ENCODE results near the gene ACTG1. TPM values are rescaled to one million over a fixed set of nuclear protein-coding genes. Genes with fewer than 3 reads are reported as not detected.

ACTG1 gene
- total and polyA plus RNA-seq, 4 donors = 347 to 1,699 (median 1,282) TPM

DNA sequence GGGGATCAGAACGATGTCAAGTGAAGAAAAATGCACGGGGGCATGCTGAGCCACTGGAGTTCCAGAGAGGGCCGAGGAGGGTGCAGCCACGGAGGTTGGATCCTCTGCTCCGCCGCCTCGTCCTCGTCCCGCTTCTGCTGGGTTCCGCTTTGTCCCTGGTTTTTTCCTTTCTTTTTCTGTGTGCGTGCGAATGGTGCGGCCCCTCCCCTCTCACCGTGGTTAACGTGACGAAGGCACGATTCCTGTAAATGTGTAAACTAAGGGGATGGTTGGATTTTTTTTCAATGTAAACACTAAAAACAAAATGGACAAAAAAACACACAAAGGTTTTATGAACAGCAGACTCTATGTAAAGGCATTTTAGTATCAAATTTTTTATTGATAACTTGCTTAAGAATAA, 46.7 kb downstream of the ACTG1 start (continued):
- no peak for TF ChIP-seq ZBTB33 (IDR thresholded peaks at IDR 0.05)
- TF ChIP-seq, protein P1, sequence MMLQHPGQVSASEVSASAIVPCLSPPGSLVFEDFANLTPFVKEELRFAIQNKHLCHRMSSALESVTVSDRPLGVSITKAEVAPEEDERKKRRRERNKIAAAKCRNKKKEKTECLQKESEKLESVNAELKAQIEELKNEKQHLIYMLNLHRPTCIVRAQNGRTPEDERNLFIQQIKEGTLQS (IDR thresholded peaks at IDR 0.05) = no peak
- no peak for TF ChIP-seq NR2F2 (IDR thresholded peaks at IDR 0.05)
- TF ChIP-seq RAD21 (IDR thresholded peaks at IDR 0.05) = no peak
- TF ChIP-seq TAF1 (conservative IDR thresholded peaks at IDR 0.05) = no peak
- no peak for TF ChIP-seq SP1 (IDR thresholded peaks at IDR 0.05)

GRCh38 chr17:81464586-81464985, 48.0 kb downstream of the ACTG1 start:
- no peak for DNase-seq (ENCODE audit: low spot score)
- no peak overlapping the region for H3K27ac ChIP-seq (ENCODE audit: low read depth in 1 of 2, low read length in 2 of 2)
- no peaks in the 10 kb centered on the region for H3K9me3 ChIP-seq (ENCODE audit: control insufficient read depth in 4 of 4, low read length in 3 of 4)
- H3K27me3 ChIP-seq (ENCODE audit: control insufficient read depth in 4 of 4, insufficient read depth in 4 of 4, low read length in 3 of 4) = no peaks in the 10 kb centered on the region
- no peak overlapping the region for H3K9ac ChIP-seq (ENCODE audit: low read depth in 1 of 2, low read length in 2 of 2)
- H3K4me1 ChIP-seq (ENCODE audit: control insufficient read depth in 4 of 4, insufficient read depth in 4 of 4, low read length in 3 of 4) = no peaks in the 10 kb centered on the region
- 84% methylated on average over 9 of the region's 9 CpGs for WGBS
- TF ChIP-seq, protein P1 (IDR thresholded peaks at IDR 0.05) = no peak
- TF ChIP-seq YY1 (IDR thresholded peaks at IDR 0.05) (no peak), MAX (IDR thresholded peaks at IDR 0.05) (no peak)
- H3K4me3 ChIP-seq (ENCODE audit: low read depth in 1 of 3, low read length in 3 of 3) = no peak overlapping the region
- H3K36me3 ChIP-seq (ENCODE audit: control insufficient read depth in 4 of 4, insufficient read depth in 3 of 4, low read depth in 1 of 4, low read length in 3 of 4) = peaks cover 0 to 12% (median under 1%) of the 10 kb centered on the region in 4 donors

DNA sequence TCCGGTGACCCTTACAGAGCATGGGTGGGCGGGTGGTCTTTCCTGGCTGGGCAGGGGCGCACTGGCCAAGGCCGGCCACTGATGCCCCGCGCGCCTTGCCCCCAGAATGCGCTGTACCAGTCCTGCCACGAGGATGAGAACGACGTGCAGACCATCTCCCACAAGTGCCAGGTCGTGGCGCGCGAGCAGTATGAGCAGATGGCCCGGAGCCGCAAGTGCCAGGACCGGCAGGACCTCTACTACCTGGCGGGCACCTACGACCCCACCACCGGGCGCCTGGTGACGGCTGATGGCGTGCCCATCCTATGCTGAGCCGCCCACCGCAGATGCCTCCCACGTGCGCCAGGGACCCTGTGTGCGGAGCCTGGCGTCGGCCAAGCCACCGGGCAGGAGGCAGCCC, 49.1 kb downstream of the ACTG1 start:
- Histone ChIP-seq H3K9ac (ENCODE audit: low read depth in 1 of 2, low read length in 2 of 2) (no peak overlapping the region), H3K4me3 (ENCODE audit: low read depth in 1 of 3, low read length in 3 of 3) (no peak overlapping the region), H3K27me3 (ENCODE audit: control insufficient read depth in 4 of 4, insufficient read depth in 4 of 4, low read length in 3 of 4) (no peaks in the 10 kb centered on the region), H3K4me1 (ENCODE audit: control insufficient read depth in 4 of 4, insufficient read depth in 4 of 4, low read length in 3 of 4) (no peaks in the 10 kb centered on the region), H3K9me3 (ENCODE audit: control insufficient read depth in 4 of 4, low read length in 3 of 4) (no peaks in the 10 kb centered on the region), H3K27ac (ENCODE audit: low read depth in 1 of 2, low read length in 2 of 2) (no peak overlapping the region), H3K36me3 (ENCODE audit: control insufficient read depth in 4 of 4, insufficient read depth in 3 of 4, low read depth in 1 of 4, low read length in 3 of 4) (peaks cover 0 to 12% (median 2%) of the 10 kb centered on the region in 4 donors)
- DNase-seq (ENCODE audit: low spot score) = no peak
- WGBS = 97% methylated on average over 32 of the region's 32 CpGs
- no peak for TF ChIP-seq FOXA1 (IDR thresholded peaks at IDR 0.05)
- no peak for TF ChIP-seq RAD21 (IDR thresholded peaks at IDR 0.05)
- TF ChIP-seq, protein P1 (IDR thresholded peaks at IDR 0.05) = no peak
- no peak for TF ChIP-seq YY1 (IDR thresholded peaks at IDR 0.05)
- no peak for TF ChIP-seq TAF1 (conservative IDR thresholded peaks at IDR 0.05)
- TF ChIP-seq JUND (IDR thresholded peaks at IDR 0.05) = no peak
- TF ChIP-seq EGR1 (IDR thresholded peaks at IDR 0.05; ENCODE audit: low read depth in 2 of 2) = no peak
- no peak for TF ChIP-seq SP1 (IDR thresholded peaks at IDR 0.05)
- no peak for TF ChIP-seq ZBTB33 (IDR thresholded peaks at IDR 0.05)
- TF ChIP-seq RXRA (IDR thresholded peaks at IDR 0.05) = no peak
- no peak for TF ChIP-seq FOXA2 (IDR thresholded peaks at IDR 0.05)
- TF ChIP-seq, protein P2, sequence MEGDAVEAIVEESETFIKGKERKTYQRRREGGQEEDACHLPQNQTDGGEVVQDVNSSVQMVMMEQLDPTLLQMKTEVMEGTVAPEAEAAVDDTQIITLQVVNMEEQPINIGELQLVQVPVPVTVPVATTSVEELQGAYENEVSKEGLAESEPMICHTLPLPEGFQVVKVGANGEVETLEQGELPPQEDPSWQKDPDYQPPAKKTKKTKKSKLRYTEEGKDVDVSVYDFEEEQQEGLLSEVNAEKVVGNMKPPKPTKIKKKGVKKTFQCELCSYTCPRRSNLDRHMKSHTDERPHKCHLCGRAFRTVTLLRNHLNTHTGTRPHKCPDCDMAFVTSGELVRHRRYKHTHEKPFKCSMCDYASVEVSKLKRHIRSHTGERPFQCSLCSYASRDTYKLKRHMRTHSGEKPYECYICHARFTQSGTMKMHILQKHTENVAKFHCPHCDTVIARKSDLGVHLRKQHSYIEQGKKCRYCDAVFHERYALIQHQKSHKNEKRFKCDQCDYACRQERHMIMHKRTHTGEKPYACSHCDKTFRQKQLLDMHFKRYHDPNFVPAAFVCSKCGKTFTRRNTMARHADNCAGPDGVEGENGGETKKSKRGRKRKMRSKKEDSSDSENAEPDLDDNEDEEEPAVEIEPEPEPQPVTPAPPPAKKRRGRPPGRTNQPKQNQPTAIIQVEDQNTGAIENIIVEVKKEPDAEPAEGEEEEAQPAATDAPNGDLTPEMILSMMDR (IDR thresholded peaks at IDR 0.05; ENCODE audit: low read depth, low read length, missing input control) = no peak
- no peak for TF ChIP-seq HNF4A (conservative IDR thresholded peaks at IDR 0.05)
- no peak for TF ChIP-seq HNF4G (IDR thresholded peaks at IDR 0.05)
- no peak for TF ChIP-seq GABPA (IDR thresholded peaks at IDR 0.05 in 1 of 2, conservative IDR thresholded peaks at IDR 0.05 in 1 of 2)
- TF ChIP-seq NR2F2 (IDR thresholded peaks at IDR 0.05) = no peak
- no peak for TF ChIP-seq REST (IDR thresholded peaks at IDR 0.05)
